A549 (cell line): ENCODE measurements around the gene RFX1.
"Not testable (repeated sequence)": the region's sequence is repeated elsewhere in the genome, so short reads cannot be mapped to it uniquely, and the experiment has no call there.

Experiments
- BHLHE40 ChIP-seq: IDR thresholded peaks from 2 replicates; pipeline ENCODE4 v1.6.1; 2012; ENCODE audit warnings: low read depth, low read length, inconsistent platforms
- CBX8 ChIP-seq: fragments of 200-600 bp; sonication (generic); IDR thresholded peaks from 2 replicates; pipeline ENCODE4 v1.6.1; 2016
- FOSL2 ChIP-seq, 2 experiments: fragments of 450-650 bp in 1 of 2; fragments of >200 bp in 1 of 2; sonication (Bioruptor Twin) in 1 of 2; formaldehyde crosslinking; IDR thresholded peaks; 2 replicates each; pipeline versions ENCODE4 v1.5.0 to v1.6.1; 2016 to 2020; ENCODE audit warnings: mild to moderate bottlenecking in 1 of 2, moderate library complexity in 1 of 2
- KDM1A ChIP-seq: fragments of 200-600 bp; sonication (generic); IDR thresholded peaks from 2 replicates; pipeline ENCODE4 v1.6.1; 2016; ENCODE audit warnings: low read depth, mild to moderate bottlenecking
- PBX3 ChIP-seq: IDR thresholded peaks from 2 replicates; pipeline ENCODE4 v1.6.1; 2012
- POLR2A ChIP-seq: IDR thresholded peaks from 2 replicates; pipeline ENCODE4 v1.6.1; 2012; ENCODE audit warnings: mild to moderate bottlenecking, low read length
- RCOR1 ChIP-seq: fragments of 150-350 bp; IDR thresholded peaks from 2 replicates; pipeline ENCODE4 v1.6.1; 2014; ENCODE audit warnings: antibody characterized with exemption, low read length, low read depth
- TF ChIP-seq, protein P1 (sequence below): fragments of >200 bp; sonication (Bioruptor Twin); formaldehyde crosslinking; IDR thresholded peaks from 3 replicates; pipeline ENCODE4 v1.5.1; 2016

- not testable (repeated sequence) for TF ChIP-seq POLR2A; RCOR1; CBX8; BHLHE40; PBX3; KDM1A; FOSL2 (IDR thresholded peaks at IDR 0.05); FOSL2 (CRISPR knock-in tag; IDR thresholded peaks at IDR 0.05)
- TF ChIP-seq, protein P1, sequence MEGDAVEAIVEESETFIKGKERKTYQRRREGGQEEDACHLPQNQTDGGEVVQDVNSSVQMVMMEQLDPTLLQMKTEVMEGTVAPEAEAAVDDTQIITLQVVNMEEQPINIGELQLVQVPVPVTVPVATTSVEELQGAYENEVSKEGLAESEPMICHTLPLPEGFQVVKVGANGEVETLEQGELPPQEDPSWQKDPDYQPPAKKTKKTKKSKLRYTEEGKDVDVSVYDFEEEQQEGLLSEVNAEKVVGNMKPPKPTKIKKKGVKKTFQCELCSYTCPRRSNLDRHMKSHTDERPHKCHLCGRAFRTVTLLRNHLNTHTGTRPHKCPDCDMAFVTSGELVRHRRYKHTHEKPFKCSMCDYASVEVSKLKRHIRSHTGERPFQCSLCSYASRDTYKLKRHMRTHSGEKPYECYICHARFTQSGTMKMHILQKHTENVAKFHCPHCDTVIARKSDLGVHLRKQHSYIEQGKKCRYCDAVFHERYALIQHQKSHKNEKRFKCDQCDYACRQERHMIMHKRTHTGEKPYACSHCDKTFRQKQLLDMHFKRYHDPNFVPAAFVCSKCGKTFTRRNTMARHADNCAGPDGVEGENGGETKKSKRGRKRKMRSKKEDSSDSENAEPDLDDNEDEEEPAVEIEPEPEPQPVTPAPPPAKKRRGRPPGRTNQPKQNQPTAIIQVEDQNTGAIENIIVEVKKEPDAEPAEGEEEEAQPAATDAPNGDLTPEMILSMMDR: not testable (repeated sequence)
These were observed 38.9 kb downstream of the RFX1 start for GRCh38 chr19:13967206-13967605.
